Measurements from ENCODE around the gene CNTNAP5.

DNA sequence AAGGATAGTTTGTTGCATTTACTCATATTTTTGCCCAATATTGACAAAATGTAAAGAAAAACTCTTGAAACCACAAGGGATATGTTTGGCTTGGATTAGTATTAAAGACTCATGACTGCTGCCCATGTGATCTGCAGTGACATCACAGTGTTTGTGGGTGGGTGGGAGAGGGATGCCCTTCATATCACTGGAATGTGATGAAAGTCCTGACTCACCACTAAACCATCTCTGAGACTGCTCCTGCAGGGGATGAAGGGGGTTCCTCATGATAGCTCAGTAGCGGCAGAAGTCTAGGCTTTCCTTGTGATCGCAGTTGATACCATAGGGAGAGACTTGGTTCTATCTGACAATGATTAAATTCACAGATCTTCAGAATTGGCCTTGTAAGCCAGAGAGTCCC, 451.2 kb downstream of the CNTNAP5 start:
- TF ChIP-seq, protein P1, sequence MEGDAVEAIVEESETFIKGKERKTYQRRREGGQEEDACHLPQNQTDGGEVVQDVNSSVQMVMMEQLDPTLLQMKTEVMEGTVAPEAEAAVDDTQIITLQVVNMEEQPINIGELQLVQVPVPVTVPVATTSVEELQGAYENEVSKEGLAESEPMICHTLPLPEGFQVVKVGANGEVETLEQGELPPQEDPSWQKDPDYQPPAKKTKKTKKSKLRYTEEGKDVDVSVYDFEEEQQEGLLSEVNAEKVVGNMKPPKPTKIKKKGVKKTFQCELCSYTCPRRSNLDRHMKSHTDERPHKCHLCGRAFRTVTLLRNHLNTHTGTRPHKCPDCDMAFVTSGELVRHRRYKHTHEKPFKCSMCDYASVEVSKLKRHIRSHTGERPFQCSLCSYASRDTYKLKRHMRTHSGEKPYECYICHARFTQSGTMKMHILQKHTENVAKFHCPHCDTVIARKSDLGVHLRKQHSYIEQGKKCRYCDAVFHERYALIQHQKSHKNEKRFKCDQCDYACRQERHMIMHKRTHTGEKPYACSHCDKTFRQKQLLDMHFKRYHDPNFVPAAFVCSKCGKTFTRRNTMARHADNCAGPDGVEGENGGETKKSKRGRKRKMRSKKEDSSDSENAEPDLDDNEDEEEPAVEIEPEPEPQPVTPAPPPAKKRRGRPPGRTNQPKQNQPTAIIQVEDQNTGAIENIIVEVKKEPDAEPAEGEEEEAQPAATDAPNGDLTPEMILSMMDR (conservative IDR thresholded peaks at IDR 0.05; ENCODE audit: low read length), result no peak
- no peak for TF ChIP-seq EZH2phosphoT487 (IDR thresholded peaks at IDR 0.05; ENCODE audit: borderline replicate concordance)
